LNCaP clone FGC (cell line): ENCODE results near the gene PNPLA2.

Experiments
- DNase-seq: peaks from one replicate; pipeline ENCODE4 v3.0.0-alpha.2; 2011; ENCODE audit warnings: low read depth
- H3K4me3 ChIP-seq: 2 replicates; pipeline ENCODE4 v1.5.1; 2011; ENCODE audit warnings: mild to moderate bottlenecking, low read depth, low read length, control low read depth
- TF ChIP-seq, protein P1 (sequence below): IDR thresholded peaks from 2 replicates; pipeline ENCODE4 v1.5.1; 2012; ENCODE audit warnings: mild to moderate bottlenecking; ENCODE audit not compliant: control insufficient read depth, insufficient read depth; ENCODE audit errors: extremely low read depth

PNPLA2 gene

DNA sequence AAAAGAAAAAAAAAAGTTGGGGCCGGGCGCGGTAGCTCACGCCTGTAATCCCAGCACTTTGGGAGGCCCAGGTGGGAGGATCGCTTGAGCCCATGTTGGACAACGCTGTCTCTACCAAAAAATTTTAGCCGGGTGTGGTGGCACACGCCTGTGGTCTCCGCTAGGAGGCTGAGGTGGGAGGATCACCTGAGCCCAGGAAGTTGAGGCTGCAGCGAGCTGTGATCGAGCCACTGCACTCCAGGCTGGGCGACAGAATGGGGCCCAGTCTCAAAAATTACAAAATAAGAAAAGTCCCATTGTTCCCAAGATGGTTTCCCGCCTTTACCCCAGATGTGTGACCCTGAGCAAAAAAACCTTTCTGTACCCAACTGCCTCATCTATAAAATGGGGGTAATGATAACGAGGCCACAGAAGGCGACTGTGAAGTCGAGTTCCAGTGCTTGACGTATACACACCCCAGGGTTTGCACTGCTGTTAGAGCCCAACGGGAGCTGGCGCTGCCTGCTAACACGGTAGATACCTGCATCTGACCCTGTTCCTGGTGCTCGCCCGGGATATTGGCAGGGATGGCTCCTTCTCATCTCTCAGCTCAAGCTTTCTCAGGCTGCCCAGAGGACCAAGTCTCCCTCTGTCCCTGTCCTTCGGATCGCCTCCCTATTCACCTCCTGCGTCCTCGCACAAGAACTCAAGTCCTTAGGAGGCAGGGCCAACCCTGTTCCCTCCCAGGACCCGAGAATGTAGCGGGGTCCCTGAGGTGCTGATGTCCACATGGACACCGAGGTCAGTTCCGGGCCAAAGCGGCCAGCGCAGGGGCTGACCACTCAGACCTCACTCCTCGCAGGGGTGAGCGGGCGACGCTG, 10.1 kb upstream of the PNPLA2 start:
- H3K4me3 ChIP-seq = peak overlapping the region; percentile 95
- TF ChIP-seq, protein P1, sequence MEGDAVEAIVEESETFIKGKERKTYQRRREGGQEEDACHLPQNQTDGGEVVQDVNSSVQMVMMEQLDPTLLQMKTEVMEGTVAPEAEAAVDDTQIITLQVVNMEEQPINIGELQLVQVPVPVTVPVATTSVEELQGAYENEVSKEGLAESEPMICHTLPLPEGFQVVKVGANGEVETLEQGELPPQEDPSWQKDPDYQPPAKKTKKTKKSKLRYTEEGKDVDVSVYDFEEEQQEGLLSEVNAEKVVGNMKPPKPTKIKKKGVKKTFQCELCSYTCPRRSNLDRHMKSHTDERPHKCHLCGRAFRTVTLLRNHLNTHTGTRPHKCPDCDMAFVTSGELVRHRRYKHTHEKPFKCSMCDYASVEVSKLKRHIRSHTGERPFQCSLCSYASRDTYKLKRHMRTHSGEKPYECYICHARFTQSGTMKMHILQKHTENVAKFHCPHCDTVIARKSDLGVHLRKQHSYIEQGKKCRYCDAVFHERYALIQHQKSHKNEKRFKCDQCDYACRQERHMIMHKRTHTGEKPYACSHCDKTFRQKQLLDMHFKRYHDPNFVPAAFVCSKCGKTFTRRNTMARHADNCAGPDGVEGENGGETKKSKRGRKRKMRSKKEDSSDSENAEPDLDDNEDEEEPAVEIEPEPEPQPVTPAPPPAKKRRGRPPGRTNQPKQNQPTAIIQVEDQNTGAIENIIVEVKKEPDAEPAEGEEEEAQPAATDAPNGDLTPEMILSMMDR = no peak
- DNase-seq = no peak

DNA sequence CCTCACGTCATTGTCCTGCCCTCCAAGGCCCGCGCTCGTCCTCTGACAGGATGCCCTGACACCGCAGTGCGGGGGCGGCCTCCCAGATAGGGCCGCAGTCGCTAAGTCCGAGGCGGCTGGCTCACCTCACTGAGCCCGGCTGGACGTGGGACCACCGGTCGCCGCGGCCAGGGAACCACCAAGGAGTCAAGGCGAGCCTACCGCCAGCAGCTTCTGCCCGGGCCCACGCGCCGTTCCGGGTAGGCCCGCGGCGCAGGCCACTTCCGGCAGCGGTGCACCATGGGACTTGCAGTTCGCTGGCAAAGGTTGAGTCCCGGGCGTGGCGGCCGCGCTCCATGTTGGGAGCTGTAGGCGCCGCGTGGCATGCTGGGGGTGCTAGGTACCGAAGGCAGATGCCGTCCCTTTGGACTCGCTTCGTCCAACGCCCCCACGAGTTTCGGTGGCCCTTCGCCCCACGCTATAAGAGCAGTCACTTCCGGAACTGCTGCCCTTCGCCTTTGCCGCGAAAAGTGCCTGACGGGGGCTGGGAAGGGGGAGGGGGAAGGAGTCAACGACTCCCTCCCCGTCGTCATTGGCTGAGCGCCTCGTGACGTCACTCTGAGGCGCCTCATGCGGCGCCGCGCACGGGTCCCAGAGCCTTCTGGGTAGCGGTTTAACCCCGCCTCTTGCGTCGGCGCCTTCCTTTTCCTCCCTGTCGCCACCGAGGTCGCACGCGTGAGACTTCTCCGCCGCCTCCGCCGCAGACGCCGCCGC, 9.3 kb upstream of the PNPLA2 start, which contains the start of gene RPLP2:
Gene RPLP2, plus strand, starts transcription at position 681 of the 753 bp plus-strand sequence. CDS start 268 bp downstream, outside the sequence.
- peak; percentile 89 for DNase-seq
- TF ChIP-seq, protein P1 = no peak
- peak within 1 kb of the TSS; percentile 95 for H3K4me3 ChIP-seq

DNA sequence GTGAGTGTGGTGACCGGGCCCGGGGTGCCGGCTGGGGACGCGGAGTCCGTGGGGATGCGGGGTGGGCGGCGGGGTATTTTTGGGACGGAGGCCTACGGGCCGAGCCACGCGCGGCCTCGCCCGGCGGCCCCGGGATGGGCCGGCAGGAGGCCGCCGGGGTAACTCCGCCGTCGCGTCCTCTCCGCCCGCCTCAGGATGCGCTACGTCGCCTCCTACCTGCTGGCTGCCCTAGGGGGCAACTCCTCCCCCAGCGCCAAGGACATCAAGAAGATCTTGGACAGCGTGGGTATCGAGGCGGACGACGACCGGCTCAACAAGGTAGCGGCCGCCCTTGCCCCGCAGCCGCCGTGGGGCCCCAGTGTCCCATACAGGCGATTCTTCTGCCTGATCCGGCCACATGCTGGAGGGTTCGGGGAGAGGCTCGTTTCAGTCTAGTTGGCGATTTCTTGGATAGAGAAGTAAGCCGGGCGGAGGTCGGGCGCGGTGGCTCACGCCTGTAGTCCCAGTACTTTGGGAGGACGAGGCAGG, 8.6 kb upstream of the PNPLA2 start:
- peak overlapping the region; percentile 95 for H3K4me3 ChIP-seq
- TF ChIP-seq, protein P1 = no peak
- DNase-seq = no peak

DNA sequence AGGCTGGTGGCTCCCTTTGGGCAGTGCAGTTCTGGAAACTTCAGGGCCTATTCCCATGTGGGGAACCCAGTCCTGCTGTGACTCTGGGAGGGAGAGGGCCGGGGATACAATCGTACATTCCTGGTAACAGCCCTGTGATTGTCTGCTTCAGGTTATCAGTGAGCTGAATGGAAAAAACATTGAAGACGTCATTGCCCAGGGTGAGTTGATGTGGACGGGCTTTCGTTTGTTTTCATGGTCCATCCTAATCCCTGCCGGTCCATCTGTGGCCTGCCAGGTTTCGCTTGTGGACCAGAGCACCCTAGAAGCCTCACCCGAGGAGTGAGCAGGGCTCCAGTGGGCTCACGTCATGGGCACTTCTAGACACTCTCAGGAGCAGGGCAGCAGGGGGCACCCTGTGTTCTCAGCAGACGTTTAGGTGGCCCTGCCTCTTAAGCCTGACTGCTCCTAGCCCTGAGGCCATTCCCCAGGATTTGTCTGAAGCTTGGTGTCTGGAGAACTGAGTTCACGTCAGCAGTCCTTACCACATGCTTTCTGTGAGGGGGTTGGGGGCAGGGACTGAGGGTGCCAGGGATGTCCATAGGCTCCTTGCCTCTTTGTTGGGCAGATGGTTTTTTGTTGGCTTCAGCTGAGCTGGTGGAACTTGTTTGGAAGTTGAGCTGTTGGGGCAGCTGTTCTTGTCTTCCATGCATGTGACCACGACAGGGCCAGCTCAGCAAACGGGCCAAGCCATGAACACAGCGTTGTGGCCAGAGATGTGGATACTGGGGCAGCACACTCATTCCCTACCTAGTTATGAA, 7.1 kb upstream of the PNPLA2 start:
- no peak for DNase-seq
- TF ChIP-seq, protein P1 = no peak
- peak overlapping the region; percentile 95 for H3K4me3 ChIP-seq

DNA sequence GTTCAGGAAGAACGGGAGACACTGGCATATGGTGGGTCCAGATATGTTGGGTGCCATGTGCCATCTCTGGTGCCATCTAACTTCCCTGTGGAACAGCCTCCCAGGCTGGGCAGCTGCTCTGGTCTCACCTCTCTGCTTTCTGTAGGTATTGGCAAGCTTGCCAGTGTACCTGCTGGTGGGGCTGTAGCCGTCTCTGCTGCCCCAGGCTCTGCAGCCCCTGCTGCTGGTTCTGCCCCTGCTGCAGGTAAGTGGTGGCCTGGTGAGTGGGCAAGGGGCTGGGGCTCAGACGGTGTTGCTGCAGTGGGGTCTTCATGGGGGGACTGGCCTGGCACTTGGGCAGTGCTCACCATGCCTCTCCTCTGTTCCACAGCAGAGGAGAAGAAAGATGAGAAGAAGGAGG, 6.3 kb upstream of the PNPLA2 start:
- no peak overlapping the region for H3K4me3 ChIP-seq
- TF ChIP-seq, protein P1 = no peak

DNA sequence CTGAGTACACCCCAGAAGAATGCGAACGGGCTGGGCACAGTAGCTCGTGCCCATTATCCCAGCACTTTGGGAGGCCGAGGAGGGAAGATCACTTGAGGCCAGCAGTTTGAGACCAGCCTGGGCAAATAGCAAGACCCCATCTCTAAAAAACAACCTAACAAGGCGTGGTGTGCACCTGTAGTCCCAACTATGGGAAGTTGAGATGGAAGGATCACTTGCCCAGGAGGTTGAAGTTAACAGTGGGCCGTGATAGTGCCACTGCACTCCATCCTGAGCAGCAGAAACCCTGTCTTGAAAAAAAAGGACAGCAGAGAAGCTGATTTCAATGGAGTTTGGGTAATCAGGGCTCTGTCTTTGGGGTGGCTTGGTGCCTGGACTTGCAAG, 5.7 kb upstream of the PNPLA2 start:
- H3K4me3 ChIP-seq = no peak overlapping the region
- no peak for DNase-seq
- TF ChIP-seq, protein P1 = no peak

More for the DNA sequence above, 6.3 kb upstream of the PNPLA2 start:
- no peak for DNase-seq
